GM19043 (cell line): Measurements from ENCODE around the gene STARD10.
"Not testable (repeated sequence)": the region's sequence is repeated elsewhere in the genome, so short reads cannot be mapped to it uniquely, and the experiment has no call there.

Experiments used
- ATAC-seq: cut with Tn5 transposase; IDR thresholded peaks from one replicate; pipeline ENCODE4 v1.9.1; 2021; ENCODE audit warnings: low read depth; ENCODE audit not compliant: unreplicated experiment

Gene STARD10

GRCh38 chr11:72808331-72808798 is 14.5 kb upstream of the STARD10 start:
- ATAC-seq = no peak

GRCh38 chr11:72807792-72808191 is 13.9 kb upstream of the STARD10 start:
- ATAC-seq = no peak

- no peak for ATAC-seq
Measured at GRCh38 chr11:72807021-72807693, 13.3 kb upstream of the STARD10 start.

- not testable (repeated sequence) for ATAC-seq
Measured at GRCh38 chr11:72806378-72806777, 12.5 kb upstream of the STARD10 start.

GRCh38 chr11:72805216-72805615 is 11.4 kb upstream of the STARD10 start:
- ATAC-seq = no peak

- ATAC-seq = no peak
Measured at GRCh38 chr11:72802822-72803221, 9.0 kb upstream of the STARD10 start.

- ATAC-seq = no peak
Measured at GRCh38 chr11:72799441-72799840, 5.6 kb upstream of the STARD10 start.

GRCh38 chr11:72798361-72798760 is 4.5 kb upstream of the STARD10 start:
- no peak for ATAC-seq

GRCh38 chr11:72793076-72793424 is 797 bp downstream of the STARD10 start:
- ATAC-seq = no peak

GRCh38 chr11:72792437-72793021 is 1.3 kb downstream of the STARD10 start:
- no peak for ATAC-seq

- ATAC-seq = not testable (repeated sequence)
Measured at GRCh38 chr11:72791228-72791627, 2.6 kb downstream of the STARD10 start.

- no peak for ATAC-seq
Measured at GRCh38 chr11:72789493-72790131, 4.2 kb downstream of the STARD10 start.

GRCh38 chr11:72788241-72788640 is 5.6 kb downstream of the STARD10 start:
- no peak for ATAC-seq

- no peak for ATAC-seq
Measured at GRCh38 chr11:72787216-72788104, 6.4 kb downstream of the STARD10 start.

GRCh38 chr11:72786305-72787215 is 7.3 kb downstream of the STARD10 start:
- ATAC-seq = no peak

GRCh38 chr11:72784662-72785061 is 9.2 kb downstream of the STARD10 start:
- ATAC-seq = no peak

GRCh38 chr11:72783144-72783905 is 10.5 kb downstream of the STARD10 start:
- ATAC-seq = no peak

- no peak for ATAC-seq
Measured at GRCh38 chr11:72782081-72782920, 11.5 kb downstream of the STARD10 start.
